ENCODE data around the gene LCORL.

DNA sequence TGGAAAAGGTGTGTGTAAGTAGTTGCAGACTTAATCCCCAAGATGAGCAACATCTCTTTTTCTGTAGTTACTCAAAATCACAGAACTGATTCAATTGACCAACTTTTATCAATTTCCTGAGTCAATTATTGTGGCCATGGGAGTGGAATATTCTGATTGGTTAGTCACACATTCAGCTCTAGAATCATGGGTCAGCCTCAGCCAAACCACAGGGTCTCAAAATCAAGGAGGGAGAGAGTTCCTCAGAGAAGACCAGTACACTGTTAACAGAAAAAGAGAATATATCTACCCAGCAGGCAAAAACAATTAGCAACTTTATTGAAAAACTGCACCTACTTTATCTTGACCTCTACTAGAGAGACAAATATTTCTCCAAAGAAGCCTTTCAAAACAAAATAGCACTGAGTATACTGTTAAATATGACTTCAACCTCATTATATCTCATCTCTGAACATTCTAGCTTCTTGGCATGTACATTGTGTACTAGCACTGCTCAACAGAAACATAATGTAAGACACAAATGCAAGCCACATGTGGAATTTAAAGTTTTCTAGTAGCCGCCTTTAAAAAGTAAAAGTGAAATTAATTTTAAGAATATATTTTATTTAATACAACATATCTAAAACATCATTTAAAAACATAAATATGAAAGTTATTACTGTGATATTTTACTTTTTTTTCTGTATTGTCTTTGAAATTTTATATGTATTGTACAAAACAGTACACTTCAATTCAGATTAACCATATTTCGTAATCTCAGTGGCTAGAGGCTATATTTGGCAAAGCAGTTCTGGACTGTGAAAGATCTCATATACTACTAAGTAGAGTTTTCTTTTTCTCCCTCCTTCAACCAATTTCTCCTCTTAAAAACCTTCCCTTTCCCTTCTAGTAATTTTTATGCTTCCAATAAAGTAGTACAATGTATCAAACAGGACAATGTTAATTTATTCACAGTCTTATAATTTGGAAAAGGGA is 11.8 kb upstream of the LCORL start:
- TF ChIP-seq CTCF (IDR thresholded peaks at IDR 0.05): no peak
- TF ChIP-seq POLR2A (IDR thresholded peaks at IDR 0.05): no peak
